DND-41 (cell line): ENCODE measurements around the gene MRPS23.

Source experiments
- ATAC-seq: fragments of 200-7000 bp; cut with Tn5 transposase; 3 replicates; pipeline ENCODE4 v1.9.1; 2021; ENCODE audit warnings: low read depth; ENCODE audit not compliant: insufficient read depth
- DNase-seq: peaks from one replicate; pipeline ENCODE4 v3.0.0-alpha.2; 2020
- H2AFZ ChIP-seq: 2 replicates; pipeline ENCODE4 v1.6.0; 2012; ENCODE audit warnings: low read depth, low read length
- H3K27ac ChIP-seq: 2 replicates; pipeline ENCODE4 v1.5.1; 2012; ENCODE audit warnings: low read length, inconsistent platforms
- H3K27me3 ChIP-seq: fragments of 200-600 bp; sonication (generic); 2 replicates; pipeline ENCODE4 v1.6.0; 2012; ENCODE audit warnings: low read length, mild to moderate bottlenecking, inconsistent platforms; ENCODE audit not compliant: insufficient read depth, poor library complexity
- H3K36me3 ChIP-seq: 2 replicates; pipeline ENCODE4 v1.5.1; 2012; ENCODE audit warnings: low read length, inconsistent platforms; ENCODE audit not compliant: insufficient read depth
- H3K4me1 ChIP-seq: 2 replicates; pipeline ENCODE4 v1.5.1; 2012; ENCODE audit warnings: mild to moderate bottlenecking, low read length; ENCODE audit not compliant: insufficient read depth
- H3K4me2 ChIP-seq: 2 replicates; pipeline ENCODE4 v1.6.0; 2012; ENCODE audit warnings: mild to moderate bottlenecking, moderate library complexity, low read length, inconsistent platforms; ENCODE audit not compliant: insufficient read depth
- H3K4me3 ChIP-seq, 2 experiments: fragments of 200-600 bp in 1 of 2; shearing (Covaris generic) in 1 of 2; 2 replicates each; pipeline ENCODE4 v1.5.1; 2012 to 2016; ENCODE audit warnings: inconsistent platforms in 2 of 2, low read length in 2 of 2, mild to moderate bottlenecking in 2 of 2, low read depth in 1 of 2, moderate library complexity in 1 of 2
- H3K79me2 ChIP-seq: 2 replicates; pipeline ENCODE4 v1.6.0; 2012; ENCODE audit warnings: low read length, inconsistent platforms; ENCODE audit not compliant: insufficient read depth
- H3K9ac ChIP-seq: 2 replicates; pipeline ENCODE4 v1.6.0; 2012; ENCODE audit warnings: low read depth, mild to moderate bottlenecking, inconsistent platforms, low read length, moderate library complexity
- H3K9me3 ChIP-seq: 2 replicates; pipeline ENCODE4 v1.5.1; 2012; ENCODE audit warnings: low read length, moderate library complexity, mild to moderate bottlenecking, inconsistent platforms; ENCODE audit not compliant: insufficient read depth, severe bottlenecking
- H4K20me1 ChIP-seq: 2 replicates; pipeline ENCODE4 v1.6.0; 2012; ENCODE audit warnings: low read length; ENCODE audit not compliant: insufficient read depth
- CTCF ChIP-seq: IDR thresholded peaks from 2 replicates; pipeline ENCODE4 v1.5.1; 2012; ENCODE audit warnings: borderline replicate concordance, low read length, moderate library complexity, mild to moderate bottlenecking; ENCODE audit not compliant: poor library complexity, severe bottlenecking; ENCODE audit errors: extremely low read depth
- EZH2 ChIP-seq: IDR thresholded peaks from 3 replicates; pipeline ENCODE4 v1.6.1; 2012; ENCODE audit warnings: borderline replicate concordance, low read depth, mild to moderate bottlenecking, moderate library complexity, low read length, inconsistent platforms; ENCODE audit not compliant: severe bottlenecking

MRPS23 gene

GRCh38 chr17:57860414-57860999, 10.7 kb upstream of the MRPS23 start:
- H2AFZ ChIP-seq = peak overlapping the region; percentile 12; the same call in 1 of the 2 replicates
- DNase-seq (no peak), ATAC-seq (no peak; the same call in 2 of the 3 replicates)
- no peak overlapping the region for H3K27ac ChIP-seq
- no peaks in the 10 kb centered on the region for H3K27me3 ChIP-seq
- no peaks in the 10 kb centered on the region for H3K36me3 ChIP-seq
- no peak overlapping the region for H3K4me3 ChIP-seq
- TF ChIP-seq EZH2 (no peak), CTCF (no peak)
- H3K9me3 ChIP-seq = no peaks in the 10 kb centered on the region
- no peaks in the 10 kb centered on the region for H3K79me2 ChIP-seq
- H3K9ac ChIP-seq = no peak overlapping the region
- no peaks in the 10 kb centered on the region for H4K20me1 ChIP-seq
- peak overlapping the region; percentile 9; the same call in 1 of the 2 replicates for H3K4me2 ChIP-seq
- H3K4me1 ChIP-seq = peaks cover 11% of the 10 kb centered on the region

GRCh38 chr17:57859601-57860413, 10.0 kb upstream of the MRPS23 start:
- ATAC-seq (no peak), DNase-seq (no peak)
- no peaks in the 10 kb centered on the region for H4K20me1 ChIP-seq
- H3K9ac ChIP-seq = no peak overlapping the region
- no peak for TF ChIP-seq CTCF
- no peak for TF ChIP-seq EZH2
- H2AFZ ChIP-seq = no peak overlapping the region
- H3K4me2 ChIP-seq = no peak overlapping the region
- H3K36me3 ChIP-seq = no peaks in the 10 kb centered on the region
- H3K27ac ChIP-seq = no peak overlapping the region
- no peaks in the 10 kb centered on the region for H3K79me2 ChIP-seq
- H3K27me3 ChIP-seq = no peaks in the 10 kb centered on the region
- peaks cover 11% of the 10 kb centered on the region for H3K4me1 ChIP-seq
- H3K4me3 ChIP-seq = no peak overlapping the region
- H3K9me3 ChIP-seq = no peaks in the 10 kb centered on the region

GRCh38 chr17:57858838-57859237, 9.0 kb upstream of the MRPS23 start:
- no peaks in the 10 kb centered on the region for H4K20me1 ChIP-seq
- no peak overlapping the region for H3K27ac ChIP-seq
- no peak for DNase-seq
- no peaks in the 10 kb centered on the region for H3K27me3 ChIP-seq
- no peak overlapping the region for H2AFZ ChIP-seq
- ATAC-seq = no peak
- H3K36me3 ChIP-seq = no peaks in the 10 kb centered on the region
- H3K4me1 ChIP-seq = peaks cover 11% of the 10 kb centered on the region
- no peaks in the 10 kb centered on the region for H3K9me3 ChIP-seq
- H3K4me2 ChIP-seq = no peak overlapping the region
- no peak overlapping the region for H3K4me3 ChIP-seq
- no peaks in the 10 kb centered on the region for H3K79me2 ChIP-seq
- H3K9ac ChIP-seq = no peak overlapping the region
- no peak for TF ChIP-seq EZH2
- TF ChIP-seq CTCF = no peak
